GM21528 (cell line): ENCODE results near the gene GATA5.
"Not testable (repeated sequence)": the region's sequence is repeated elsewhere in the genome, so short reads cannot be mapped to it uniquely, and the experiment has no call there.

Experiments
- ATAC-seq: cut with Tn5 transposase; IDR thresholded peaks from one replicate; pipeline ENCODE4 v1.9.1; 2021; ENCODE audit warnings: mild to moderate bottlenecking, moderate library complexity; ENCODE audit not compliant: unreplicated experiment, low FRiP score

Gene GATA5

GRCh38 chr20:62505337-62506045, 29.7 kb upstream of the GATA5 start:
- ATAC-seq: no peak

- ATAC-seq: no peak
These were observed 28.5 kb upstream of the GATA5 start for GRCh38 chr20:62504323-62504722.

GRCh38 chr20:62503401-62504178, 27.8 kb upstream of the GATA5 start:
- no peak for ATAC-seq

- ATAC-seq: no peak
These were observed 26.8 kb upstream of the GATA5 start for GRCh38 chr20:62502496-62503095.

GRCh38 chr20:62501801-62502495, 26.2 kb upstream of the GATA5 start:
- ATAC-seq: no peak

GRCh38 chr20:62500237-62500864, 24.6 kb upstream of the GATA5 start:
- ATAC-seq: no peak

GRCh38 chr20:62499758-62500236, 24.0 kb upstream of the GATA5 start:
- no peak for ATAC-seq

GRCh38 chr20:62498874-62499273, 23.1 kb upstream of the GATA5 start:
- no peak for ATAC-seq

- no peak for ATAC-seq
These were observed 20.9 kb upstream of the GATA5 start for GRCh38 chr20:62496568-62497218.

- no peak for ATAC-seq
These were observed 20.2 kb upstream of the GATA5 start for GRCh38 chr20:62495749-62496567.

GRCh38 chr20:62494980-62495748, 19.4 kb upstream of the GATA5 start:
- ATAC-seq: no peak

GRCh38 chr20:62494537-62494936, 18.7 kb upstream of the GATA5 start:
- no peak for ATAC-seq

GRCh38 chr20:62493886-62494285, 18.1 kb upstream of the GATA5 start:
- no peak for ATAC-seq

- ATAC-seq: no peak
These were observed 17.6 kb upstream of the GATA5 start for GRCh38 chr20:62493253-62493885.

GRCh38 chr20:62492711-62493110, 16.9 kb upstream of the GATA5 start:
- ATAC-seq: no peak

- ATAC-seq: not testable (repeated sequence)
These were observed 15.0 kb upstream of the GATA5 start for GRCh38 chr20:62490783-62491182.

- no peak for ATAC-seq
These were observed 14.1 kb upstream of the GATA5 start for GRCh38 chr20:62489932-62490263.
